ENCODE data around the gene YPEL1.
A peak's percentile ranks its signal among the peaks of the same experiment; 100 is the strongest.
"Not testable (repeated sequence)": the region's sequence is repeated elsewhere in the genome, so short reads cannot be mapped to it uniquely, and the experiment has no call there.

The YPEL1 gene

DNA sequence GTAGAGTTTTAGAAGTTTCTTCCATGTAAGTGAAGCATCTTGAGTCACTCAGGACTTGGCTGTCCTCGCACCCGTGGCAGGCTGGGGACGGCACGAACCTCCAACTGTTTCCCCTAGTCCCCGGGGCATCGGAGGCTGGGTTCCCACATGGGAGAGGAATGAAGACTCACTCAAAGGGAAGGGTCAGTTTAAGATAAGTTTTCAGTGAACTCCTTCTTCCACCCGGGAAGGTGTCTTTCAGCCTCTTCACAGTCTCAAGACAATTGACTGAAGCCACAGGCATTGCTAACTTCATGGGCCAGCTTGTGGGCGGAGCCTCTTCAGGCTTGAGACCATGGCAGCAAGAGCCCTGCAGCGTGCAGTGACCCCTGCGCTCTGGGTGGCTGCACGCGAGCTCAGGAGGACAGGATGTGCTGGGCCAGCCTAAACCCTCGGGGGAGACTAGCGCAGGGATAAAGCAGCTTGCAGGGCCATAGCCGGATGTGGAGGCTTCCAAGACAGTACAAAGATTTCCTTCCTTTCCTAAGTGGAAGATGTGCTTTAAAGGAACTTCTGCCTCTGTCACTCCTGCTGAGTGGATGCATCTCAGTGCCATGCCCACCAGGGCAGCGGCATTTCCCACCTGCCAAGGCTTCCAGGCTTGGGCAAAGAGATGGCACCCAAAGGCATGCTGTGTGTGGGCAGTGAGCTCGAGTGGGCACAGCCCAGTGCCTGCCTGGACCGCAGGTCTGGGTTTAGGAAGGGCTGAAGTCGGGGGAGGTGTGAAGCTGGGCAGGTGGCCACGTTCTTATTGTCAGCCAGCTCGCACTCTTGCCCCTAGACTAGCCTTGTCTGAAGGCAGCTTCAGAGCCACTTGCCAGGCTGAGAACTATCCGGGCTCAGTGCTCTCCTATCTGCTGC is 36.9 kb downstream of the YPEL1 start:
- peak; percentile 29 for DNase-seq

GRCh38 chr22:21697880-21698279 is 37.7 kb downstream of the YPEL1 start:
- DNase-seq: no peak

GRCh38 chr22:21697021-21697771 is 38.4 kb downstream of the YPEL1 start:
- no peak for DNase-seq

DNA sequence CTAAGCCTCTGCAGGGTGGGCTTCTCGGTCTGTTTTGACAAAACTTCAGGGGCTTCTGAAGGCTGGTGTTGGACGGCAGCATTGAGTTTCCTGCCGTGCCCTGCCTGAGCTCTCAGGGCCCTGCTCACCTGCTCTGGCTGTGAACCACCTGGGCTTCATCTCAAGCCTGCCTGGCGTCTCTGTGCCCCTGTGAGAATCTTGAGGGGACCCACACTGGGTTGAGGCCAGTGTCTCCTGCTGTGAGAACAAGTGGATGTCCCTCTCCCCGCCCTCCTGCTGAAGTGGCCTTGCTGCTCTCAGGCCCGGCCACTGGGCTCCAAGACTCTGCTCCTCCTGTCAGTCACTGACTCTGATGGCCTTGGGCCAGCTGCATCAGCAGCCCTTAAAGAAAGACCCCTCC is 39.5 kb downstream of the YPEL1 start:
- no peak for DNase-seq

DNA sequence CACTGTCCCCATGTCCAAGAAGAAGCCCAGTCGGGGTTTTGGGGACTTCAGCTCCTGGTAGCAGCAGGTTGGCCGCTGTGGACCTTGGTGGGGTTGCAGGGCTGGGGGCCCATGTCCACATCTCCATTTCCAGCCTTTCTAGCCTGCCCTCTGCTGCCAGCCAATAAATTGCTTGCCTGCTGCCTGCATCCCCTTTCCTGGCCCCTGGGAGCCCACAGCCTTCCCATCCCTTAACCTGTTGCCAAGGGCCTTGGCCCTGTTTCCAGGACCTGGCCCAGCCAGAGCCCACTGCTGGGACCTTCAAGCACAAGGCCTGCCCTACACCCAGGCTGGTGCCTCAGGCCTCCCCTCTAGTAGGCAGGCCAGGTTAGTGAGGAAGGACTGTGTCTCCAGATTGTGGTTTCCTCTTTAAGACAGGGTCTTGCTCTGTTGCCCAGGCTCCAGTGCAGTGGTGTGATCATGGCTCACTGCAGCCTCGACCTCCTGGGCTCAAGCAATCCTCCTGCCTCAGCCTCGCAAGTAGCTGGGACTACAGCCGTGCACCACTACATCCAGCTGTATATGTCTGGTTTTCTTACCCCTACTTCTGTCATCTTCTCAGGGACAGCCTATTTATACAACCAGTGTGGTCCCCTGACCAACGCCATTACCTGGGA is 40.0 kb downstream of the YPEL1 start:
- no peak for DNase-seq

GRCh38 chr22:21694795-21695429 is 40.7 kb downstream of the YPEL1 start:
- DNase-seq: no peak

- DNase-seq: no peak
Observed at GRCh38 chr22:21694394-21694793, 41.2 kb downstream of the YPEL1 start.

GRCh38 chr22:21693999-21694341 is 41.6 kb downstream of the YPEL1 start:
- DNase-seq: no peak

DNA sequence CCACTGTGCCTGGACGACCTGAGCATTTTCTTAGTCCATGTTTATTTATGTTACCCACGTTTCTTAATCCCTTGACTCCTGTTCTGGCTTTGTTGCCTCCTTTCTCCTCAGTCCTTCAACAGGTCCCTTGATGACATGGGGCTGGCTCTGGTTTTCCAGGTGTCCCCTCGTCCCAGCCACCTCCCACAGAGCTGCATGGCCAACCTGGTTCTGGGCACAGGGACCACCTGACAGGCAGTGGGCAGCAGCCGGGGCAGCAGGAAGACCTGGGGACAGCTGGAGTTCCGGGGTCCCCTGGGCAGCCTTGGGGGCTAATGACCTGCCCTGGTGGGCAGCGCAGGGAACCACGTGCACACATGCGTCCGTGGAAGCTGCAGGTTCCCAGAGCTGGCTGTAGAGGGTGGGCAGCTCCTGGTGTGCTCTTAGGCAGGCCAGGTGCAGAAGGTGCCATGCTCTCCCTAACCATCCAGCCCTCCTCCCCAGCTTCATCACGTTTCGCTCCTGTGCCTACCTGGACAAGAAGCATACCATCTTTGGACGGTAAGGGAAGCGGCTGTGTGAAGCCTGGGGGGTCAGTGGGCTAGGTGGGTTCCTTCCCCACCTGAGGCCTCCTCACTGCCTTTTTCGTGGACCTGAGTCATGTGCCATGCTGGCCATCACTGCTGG is 42.1 kb downstream of the YPEL1 start:
- DNase-seq: no peak

GRCh38 chr22:21692856-21693255 is 42.7 kb downstream of the YPEL1 start:
- not testable (repeated sequence) for DNase-seq

DNA sequence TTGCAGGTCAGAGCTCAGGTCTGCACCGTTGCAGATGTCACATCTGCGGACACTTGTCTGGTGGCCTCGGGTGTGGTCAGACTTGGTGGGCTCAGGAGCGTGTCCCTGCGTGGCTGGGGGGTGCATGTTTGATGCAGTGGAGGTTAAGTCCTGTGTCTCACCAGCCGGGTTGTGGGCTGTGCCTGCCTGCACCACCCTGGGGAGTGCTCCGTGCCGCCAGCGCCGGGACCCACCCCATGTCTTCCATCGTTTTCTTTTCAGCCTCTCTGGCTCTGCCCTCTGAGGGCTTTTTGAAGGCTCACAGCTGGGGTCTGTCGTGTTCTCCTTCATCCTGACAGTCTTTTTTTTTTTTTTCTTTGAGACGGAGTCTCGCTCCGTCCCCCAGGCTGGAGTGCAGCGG is 43.8 kb downstream of the YPEL1 start:
- DNase-seq: no peak

- DNase-seq: no peak
Observed at GRCh38 chr22:21690401-21690801, 45.2 kb downstream of the YPEL1 start.

DNA sequence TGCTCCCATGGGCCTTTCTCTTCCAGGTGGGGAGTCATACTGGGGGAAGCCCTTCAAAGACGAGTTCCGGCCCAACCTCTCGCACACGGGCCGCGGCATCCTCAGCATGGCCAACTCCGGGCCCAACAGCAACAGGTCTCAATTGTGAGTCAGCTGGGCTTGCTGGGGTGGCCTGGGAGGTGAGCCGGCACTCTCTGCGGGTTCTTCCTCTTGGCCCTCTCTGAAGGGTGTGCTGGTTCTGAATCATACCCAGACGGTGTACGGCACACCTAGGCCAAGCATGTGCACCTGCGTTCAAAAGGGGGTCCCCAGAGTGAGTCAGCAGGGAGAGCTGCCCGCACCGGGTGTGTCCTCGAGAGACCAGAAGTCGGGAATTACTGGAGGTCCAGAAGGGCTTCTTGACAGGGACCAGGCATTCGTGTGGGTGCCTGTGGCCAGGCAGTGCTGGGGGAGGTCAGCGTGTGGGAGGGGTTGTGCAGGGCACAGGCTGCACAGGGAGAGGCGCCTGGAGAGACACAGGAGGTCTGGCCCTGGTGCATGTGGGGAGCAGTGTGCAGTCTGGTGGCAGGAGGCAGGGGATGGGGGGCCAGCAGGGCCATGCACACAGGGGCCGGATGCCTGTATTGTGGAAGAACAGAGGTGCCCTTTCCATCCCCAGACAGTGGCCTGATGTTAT is 46.8 kb downstream of the YPEL1 start:
- no peak for DNase-seq

GRCh38 chr22:21688341-21688705 is 47.3 kb downstream of the YPEL1 start:
- DNase-seq: no peak

DNA sequence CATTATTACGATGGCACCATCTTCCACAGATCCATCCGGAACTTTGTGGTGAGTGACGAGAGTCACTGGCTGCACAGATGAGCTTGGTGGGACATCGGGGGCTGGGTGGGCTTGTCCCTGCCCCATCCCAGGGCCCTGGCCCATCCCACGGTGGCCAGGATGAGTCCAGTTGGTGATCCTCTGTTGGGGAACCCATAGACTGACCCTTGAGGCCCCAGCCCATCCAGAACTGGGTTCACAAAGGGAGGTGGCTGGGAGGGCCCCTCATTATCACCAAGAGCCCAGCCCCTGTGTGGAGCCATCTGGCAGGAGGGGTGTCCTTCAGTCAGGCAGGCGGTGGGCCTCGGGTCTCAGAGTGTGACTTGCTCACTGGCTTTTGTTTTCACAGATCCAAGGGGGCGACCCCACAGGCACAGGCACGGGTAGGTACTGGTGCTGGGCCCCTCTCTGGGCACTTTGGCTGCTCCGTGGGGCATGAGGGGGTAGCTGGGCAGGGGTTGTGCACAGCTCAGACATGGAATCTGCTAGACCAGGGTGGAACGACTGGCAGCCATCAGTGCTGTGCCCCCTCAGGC is 47.8 kb downstream of the YPEL1 start:
- no peak for DNase-seq

- no peak for DNase-seq
Observed at GRCh38 chr22:21686634-21687393, 48.8 kb downstream of the YPEL1 start.

DNA sequence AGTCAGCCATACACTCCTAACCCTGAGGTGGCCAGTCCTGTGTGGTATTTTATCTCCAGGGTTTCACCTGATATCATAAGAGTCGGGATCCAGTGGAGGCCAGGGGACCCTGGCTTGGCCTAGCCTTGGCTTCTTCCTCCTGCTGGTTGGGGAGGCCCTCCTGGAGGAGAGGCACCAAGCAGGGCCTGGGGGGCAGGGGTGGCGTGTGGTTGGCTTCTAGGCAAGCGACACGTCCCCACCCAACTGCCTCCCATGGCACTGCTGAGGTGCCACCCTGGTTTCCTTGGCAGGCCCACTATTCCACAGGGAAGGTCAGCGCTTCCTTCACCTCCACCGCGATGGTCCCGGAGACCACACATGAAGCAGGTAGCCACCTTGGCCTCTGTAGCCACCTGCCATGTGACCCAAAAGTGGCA is 49.4 kb downstream of the YPEL1 start:
- DNase-seq: no peak

DNA sequence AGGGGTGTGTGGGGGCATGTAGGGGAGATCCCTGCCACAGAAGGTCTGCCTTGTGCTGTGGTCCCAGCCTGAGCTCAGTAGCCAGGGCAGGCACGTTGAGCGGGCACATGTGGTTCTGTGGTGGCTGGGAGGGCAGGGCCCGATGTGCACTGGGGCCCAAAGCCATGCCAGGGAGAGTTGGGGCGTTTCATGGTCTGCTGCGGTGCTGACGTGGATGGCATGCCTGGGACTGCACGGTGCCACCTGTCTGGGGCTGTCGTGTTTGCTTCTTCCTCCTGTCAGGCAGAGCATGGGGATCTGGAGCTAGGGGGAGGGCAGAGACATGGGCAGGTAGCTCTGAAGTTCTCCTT is 50.5 kb downstream of the YPEL1 start:
- no peak for DNase-seq

DNA sequence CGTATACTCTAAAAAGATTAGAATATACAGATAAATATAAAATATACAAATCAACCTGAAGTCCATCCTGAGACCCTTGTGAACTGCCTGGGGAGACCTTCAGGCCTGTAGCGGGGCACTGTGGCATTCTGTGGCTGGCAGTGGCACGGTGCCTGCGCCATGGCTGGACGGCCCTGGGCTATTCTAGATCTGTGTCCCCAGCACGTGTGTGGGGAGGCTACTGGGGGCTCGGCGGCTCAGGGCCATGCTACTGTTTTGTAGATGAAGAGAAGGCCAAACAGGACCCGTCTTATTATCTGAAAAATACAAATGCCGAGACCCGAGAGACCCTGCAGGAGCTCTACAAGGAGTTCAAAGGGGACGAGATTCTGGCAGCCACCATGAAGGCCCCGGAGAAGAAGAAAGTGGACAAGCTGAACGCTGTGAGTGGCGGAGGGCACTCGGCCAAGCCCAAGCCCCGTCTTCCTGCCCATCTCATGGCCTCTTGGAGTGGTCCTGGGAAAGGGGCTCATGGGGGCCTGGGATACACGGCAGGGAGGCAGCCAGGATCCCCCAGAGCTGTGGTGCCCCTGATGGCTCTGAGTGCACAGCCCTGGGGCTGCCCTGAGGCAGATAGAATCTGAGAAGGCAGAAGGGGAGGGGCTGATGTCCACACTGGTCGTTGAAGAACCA is 51.0 kb downstream of the YPEL1 start:
- no peak for DNase-seq

DNA sequence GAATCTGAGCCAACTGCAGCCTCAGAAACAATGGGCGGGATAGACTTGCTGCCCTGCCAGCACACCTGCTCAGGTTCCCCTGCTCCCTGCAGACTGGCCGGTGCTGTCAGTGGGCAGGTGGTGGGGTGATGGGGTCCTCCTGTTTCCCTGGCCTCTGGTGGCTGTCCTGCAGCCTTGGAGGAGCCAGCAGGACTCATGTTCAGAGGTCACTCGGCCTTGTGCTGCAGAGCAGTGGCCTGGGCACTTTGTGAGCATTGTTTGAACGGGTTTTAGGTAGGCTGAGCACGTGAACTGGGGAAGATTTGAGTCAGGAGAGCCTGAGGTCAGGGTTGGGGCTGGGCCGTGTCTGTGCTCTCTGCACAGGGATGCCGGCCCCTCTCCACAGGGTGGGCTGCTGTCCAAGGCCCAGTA is 52.2 kb downstream of the YPEL1 start:
- no peak for DNase-seq
